K562 (cell line): ENCODE measurements around the gene ATXN1. TPM values are rescaled to one million over a fixed set of nuclear protein-coding genes. Genes with fewer than 3 reads are reported as not detected.

Source experiments
- ARNT ChIP-seq, 2 experiments: fragments of 450-650 bp; IDR thresholded peaks; 2 replicates each; pipeline ENCODE4 v1.6.1; 2016; ENCODE audit warnings: mild to moderate bottlenecking in 1 of 2
- CTBP1 ChIP-seq: fragments of 450-650 bp; IDR thresholded peaks from 2 replicates; pipeline ENCODE4 v1.6.1; 2016; ENCODE audit warnings: borderline replicate concordance
- DMBX1 ChIP-seq: fragments of 250-450 bp; sonication (Bioruptor Pico); IDR thresholded peaks from 2 replicates; pipeline ENCODE4 v1.8.0; 2022; ENCODE audit warnings: inconsistent platforms, mild to moderate bottlenecking, moderate library complexity, borderline replicate concordance
- ILF3 ChIP-seq: fragments of 450-650 bp; IDR thresholded peaks from 2 replicates; pipeline ENCODE4 v1.6.1; 2018; ENCODE audit warnings: antibody characterized with exemption, mild to moderate bottlenecking, moderate library complexity, borderline replicate concordance
- KDM4B ChIP-seq, 2 experiments: fragments of 450-650 bp in 1 of 2; sonication (generic) in 1 of 2; IDR thresholded peaks; 2 replicates each; pipeline ENCODE4 v1.6.1; 2016 to 2017; ENCODE audit warnings: borderline replicate concordance in 2 of 2, antibody characterized with exemption in 1 of 2, low read depth in 1 of 2, mild to moderate bottlenecking in 1 of 2
- MEIS2 ChIP-seq: fragments of 450-650 bp; IDR thresholded peaks from 2 replicates; pipeline ENCODE4 v1.6.1; 2014; ENCODE audit warnings: mild to moderate bottlenecking; ENCODE audit not compliant: partially characterized antibody
- NFYB ChIP-seq: IDR thresholded peaks from 2 replicates; pipeline ENCODE4 v1.6.1; 2011; ENCODE audit warnings: mild to moderate bottlenecking, moderate library complexity; ENCODE audit not compliant: insufficient read length; ENCODE audit errors: extremely low read depth
- SNRNP70 ChIP-seq: fragments of 200-400 bp; formaldehyde crosslinking; optimal IDR thresholded peaks from 2 replicates; pipeline ENCODE3; 2017; ENCODE audit warnings: low read depth, low read length
- TBP ChIP-seq: optimal IDR thresholded peaks from 2 replicates; pipeline ENCODE3; 2011; ENCODE audit warnings: low read depth, low read length, improper control_type of control experiment
- TCFL5 ChIP-seq: fragments of 250-450 bp; sonication (Bioruptor Pico); conservative IDR thresholded peaks from 2 replicates; pipeline ENCODE4 v1.6.1; 2021; ENCODE audit warnings: mild to moderate bottlenecking, moderate library complexity, matching md5 sums
- ZNF311 ChIP-seq: fragments of 250-450 bp; sonication (Bioruptor Pico); IDR thresholded peaks from 2 replicates; pipeline ENCODE4 v1.4.0; 2020; ENCODE audit warnings: mild to moderate bottlenecking, moderate library complexity
- polyA plus RNA-seq, 8 experiments: library from polyadenylated mRNA; depleted of rRNA in 4 of 8; stranded (reverse) in 5 of 8; unstranded in 3 of 8; fragments of >200 nt; fragmentation: Nextera tagmentation in 2 of 8; fragmentation: Illumina TruSeq in 1 of 8; extraction: Ambion mirVana in 2 of 8; extraction: Trizol in 1 of 8; gene quantifications; 2 replicates each; pipeline versions ENCODE4 v1.2.1 to v1.2.3, GENCODE V29; 2011 to 2014; ENCODE audit warnings: inconsistent platforms in 1 of 8, missing spikeins in 1 of 8
- total RNA-seq, 7 experiments: library from RNA; depleted of rRNA in 6 of 7; stranded (reverse); fragments of >200 nt in 6 of 7; fragmentation: Illumina TruSeq in 2 of 7; extraction: Trizol in 2 of 7; gene quantifications; 2 replicates each; pipeline versions ENCODE4 v1.2.1 to v1.2.3, GENCODE V29; 2011 to 2021; ENCODE audit warnings: low replicate concordance in 1 of 7
- TF ChIP-seq, protein P1 (sequence below): conservative IDR thresholded peaks from 2 replicates; pipeline ENCODE4 v1.6.1; 2011; ENCODE audit warnings: low read depth, mild to moderate bottlenecking, low read length; ENCODE audit not compliant: control insufficient read depth
- TF ChIP-seq, protein P2 (sequence below), 2 experiments: fragments of 450-650 bp in 1 of 2; sonication (generic) in 1 of 2; formaldehyde crosslinking in 1 of 2; IDR thresholded peaks; 2 replicates each; pipeline versions ENCODE4 v1.7.1 to v1.9.0; 2016 to 2022; ENCODE audit warnings: inconsistent platforms in 1 of 2, mild to moderate bottlenecking in 1 of 2, missing genetic modification reagents in 1 of 2
- TF ChIP-seq, protein P3 (sequence below): fragments of 450-650 bp; conservative IDR thresholded peaks from 2 replicates; pipeline ENCODE4 v1.6.1; 2016; ENCODE audit warnings: missing genetic modification characterization, low read depth, mild to moderate bottlenecking, control low read depth, missing compliant biosample characterization

ATXN1 gene
- total and polyA plus RNA-seq, 9 of the 15 experiments (the other 6 are each of a cell fraction or from before 2014, with no cell fraction given) = under 0.01 to 1.2 (median 0.58) TPM

DNA sequence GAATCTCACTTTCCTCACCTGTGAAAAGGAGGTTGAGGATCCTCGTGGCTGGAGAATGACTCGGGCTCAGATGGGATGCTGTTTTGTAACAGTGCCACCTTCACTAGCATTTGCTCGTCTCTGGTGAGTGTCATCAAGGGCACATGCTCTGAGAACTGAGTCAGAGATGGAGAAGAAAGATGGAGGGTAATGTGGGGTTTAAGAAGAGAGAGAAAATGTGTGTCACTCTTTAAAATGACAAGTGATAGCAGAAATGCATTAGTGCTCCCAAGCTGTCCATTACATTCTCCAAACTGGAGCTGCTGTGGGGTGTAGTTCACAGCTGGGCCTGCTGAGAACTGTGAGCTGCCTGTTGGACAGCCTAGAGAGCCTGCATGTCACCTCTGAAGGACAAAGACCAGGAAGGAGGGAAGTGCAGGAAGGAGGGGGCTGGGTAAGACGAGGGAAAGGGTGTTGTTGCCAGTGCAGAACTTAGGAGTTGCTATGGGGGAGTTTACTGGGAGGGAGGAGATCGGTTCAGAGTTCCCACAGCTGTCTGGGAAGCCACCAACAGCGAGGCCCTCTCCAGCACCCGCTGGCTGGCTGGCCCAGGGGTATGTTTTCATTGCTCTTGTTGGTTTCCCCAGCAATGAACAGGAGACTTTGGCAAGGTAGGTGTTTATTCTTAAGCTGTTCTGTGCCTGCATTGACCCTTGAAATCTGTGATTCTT, 503.1 kb downstream of the ATXN1 start (continued):
- TF ChIP-seq, protein P1, sequence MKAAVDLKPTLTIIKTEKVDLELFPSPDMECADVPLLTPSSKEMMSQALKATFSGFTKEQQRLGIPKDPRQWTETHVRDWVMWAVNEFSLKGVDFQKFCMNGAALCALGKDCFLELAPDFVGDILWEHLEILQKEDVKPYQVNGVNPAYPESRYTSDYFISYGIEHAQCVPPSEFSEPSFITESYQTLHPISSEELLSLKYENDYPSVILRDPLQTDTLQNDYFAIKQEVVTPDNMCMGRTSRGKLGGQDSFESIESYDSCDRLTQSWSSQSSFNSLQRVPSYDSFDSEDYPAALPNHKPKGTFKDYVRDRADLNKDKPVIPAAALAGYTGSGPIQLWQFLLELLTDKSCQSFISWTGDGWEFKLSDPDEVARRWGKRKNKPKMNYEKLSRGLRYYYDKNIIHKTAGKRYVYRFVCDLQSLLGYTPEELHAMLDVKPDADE = no peak
- TF ChIP-seq ARNT (IDR thresholded peaks at IDR 0.05) (no peak), DMBX1 (CRISPR knock-in tag) (0 out of 2 replicates have a peak, but pooled peaks have one; percentile 14), KDM4B (IDR thresholded peaks at IDR 0.05; ENCODE audit: borderline replicate concordance in 2 of 2, low read depth in 1 of 2) (no peak), CTBP1 (no peak), ZNF311 (CRISPR knock-in tag) (no peak), TBP (no peak), TCFL5 (CRISPR knock-in tag) (no peak), NFYB (no peak), SNRNP70 (no peak), ILF3 (no peak), MEIS2 (peak; percentile 8)
- TF ChIP-seq, protein P2, sequence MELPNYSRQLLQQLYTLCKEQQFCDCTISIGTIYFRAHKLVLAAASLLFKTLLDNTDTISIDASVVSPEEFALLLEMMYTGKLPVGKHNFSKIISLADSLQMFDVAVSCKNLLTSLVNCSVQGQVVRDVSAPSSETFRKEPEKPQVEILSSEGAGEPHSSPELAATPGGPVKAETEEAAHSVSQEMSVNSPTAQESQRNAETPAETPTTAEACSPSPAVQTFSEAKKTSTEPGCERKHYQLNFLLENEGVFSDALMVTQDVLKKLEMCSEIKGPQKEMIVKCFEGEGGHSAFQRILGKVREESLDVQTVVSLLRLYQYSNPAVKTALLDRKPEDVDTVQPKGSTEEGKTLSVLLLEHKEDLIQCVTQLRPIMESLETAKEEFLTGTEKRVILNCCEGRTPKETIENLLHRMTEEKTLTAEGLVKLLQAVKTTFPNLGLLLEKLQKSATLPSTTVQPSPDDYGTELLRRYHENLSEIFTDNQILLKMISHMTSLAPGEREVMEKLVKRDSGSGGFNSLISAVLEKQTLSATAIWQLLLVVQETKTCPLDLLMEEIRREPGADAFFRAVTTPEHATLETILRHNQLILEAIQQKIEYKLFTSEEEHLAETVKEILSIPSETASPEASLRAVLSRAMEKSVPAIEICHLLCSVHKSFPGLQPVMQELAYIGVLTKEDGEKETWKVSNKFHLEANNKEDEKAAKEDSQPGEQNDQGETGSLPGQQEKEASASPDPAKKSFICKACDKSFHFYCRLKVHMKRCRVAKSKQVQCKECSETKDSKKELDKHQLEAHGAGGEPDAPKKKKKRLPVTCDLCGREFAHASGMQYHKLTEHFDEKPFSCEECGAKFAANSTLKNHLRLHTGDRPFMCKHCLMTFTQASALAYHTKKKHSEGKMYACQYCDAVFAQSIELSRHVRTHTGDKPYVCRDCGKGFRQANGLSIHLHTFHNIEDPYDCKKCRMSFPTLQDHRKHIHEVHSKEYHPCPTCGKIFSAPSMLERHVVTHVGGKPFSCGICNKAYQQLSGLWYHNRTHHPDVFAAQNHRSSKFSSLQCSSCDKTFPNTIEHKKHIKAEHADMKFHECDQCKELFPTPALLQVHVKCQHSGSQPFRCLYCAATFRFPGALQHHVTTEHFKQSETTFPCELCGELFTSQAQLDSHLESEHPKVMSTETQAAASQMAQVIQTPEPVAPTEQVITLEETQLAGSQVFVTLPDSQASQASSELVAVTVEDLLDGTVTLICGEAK (IDR thresholded peaks at IDR 0.05) = no peak
- TF ChIP-seq, protein P2 (CRISPR knock-in tag; IDR thresholded peaks at IDR 0.05) = no peak
- TF ChIP-seq, protein P3, sequence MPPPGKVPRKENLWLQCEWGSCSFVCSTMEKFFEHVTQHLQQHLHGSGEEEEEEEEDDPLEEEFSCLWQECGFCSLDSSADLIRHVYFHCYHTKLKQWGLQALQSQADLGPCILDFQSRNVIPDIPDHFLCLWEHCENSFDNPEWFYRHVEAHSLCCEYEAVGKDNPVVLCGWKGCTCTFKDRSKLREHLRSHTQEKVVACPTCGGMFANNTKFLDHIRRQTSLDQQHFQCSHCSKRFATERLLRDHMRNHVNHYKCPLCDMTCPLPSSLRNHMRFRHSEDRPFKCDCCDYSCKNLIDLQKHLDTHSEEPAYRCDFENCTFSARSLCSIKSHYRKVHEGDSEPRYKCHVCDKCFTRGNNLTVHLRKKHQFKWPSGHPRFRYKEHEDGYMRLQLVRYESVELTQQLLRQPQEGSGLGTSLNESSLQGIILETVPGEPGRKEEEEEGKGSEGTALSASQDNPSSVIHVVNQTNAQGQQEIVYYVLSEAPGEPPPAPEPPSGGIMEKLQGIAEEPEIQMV (tag) = 0 out of 2 replicates have a peak, but pooled peaks have one; percentile 8
